ENCODE measurements around the gene ACBD6.
"Not testable (repeated sequence)": the region's sequence is repeated elsewhere in the genome, so short reads cannot be mapped to it uniquely, and the experiment has no call there.

The ACBD6 gene

GRCh38 chr1:180412583-180412982, 89.8 kb downstream of the ACBD6 start:
- no peak for DNase-seq

- DNase-seq, result not testable (repeated sequence)
Measured at GRCh38 chr1:180408128-180408527, 94.2 kb downstream of the ACBD6 start.

GRCh38 chr1:180407051-180407450, 95.3 kb downstream of the ACBD6 start:
- no peak for DNase-seq

GRCh38 chr1:180402551-180402950, 99.8 kb downstream of the ACBD6 start:
- DNase-seq, result no peak

- DNase-seq, result no peak
Measured at GRCh38 chr1:180402001-180402400, 100.4 kb downstream of the ACBD6 start.

- DNase-seq, result no peak
Measured at GRCh38 chr1:180397175-180397574, 105.2 kb downstream of the ACBD6 start.

GRCh38 chr1:180392427-180393145, 109.8 kb downstream of the ACBD6 start:
- no peak for DNase-seq

GRCh38 chr1:180392020-180392419, 110.4 kb downstream of the ACBD6 start:
- DNase-seq, result no peak

- DNase-seq, result no peak
Measured at GRCh38 chr1:180387413-180387812, 115.0 kb downstream of the ACBD6 start.

GRCh38 chr1:180386745-180387367, 115.5 kb downstream of the ACBD6 start:
- no peak for DNase-seq

- no peak for DNase-seq
Measured at GRCh38 chr1:180385144-180385543, 117.2 kb downstream of the ACBD6 start.

- no peak for DNase-seq
Measured at GRCh38 chr1:180384286-180385005, 117.9 kb downstream of the ACBD6 start.

- DNase-seq, result no peak
Measured at GRCh38 chr1:180382326-180383115, 119.9 kb downstream of the ACBD6 start.

GRCh38 chr1:180381184-180381580, 121.2 kb downstream of the ACBD6 start:
- no peak for DNase-seq

GRCh38 chr1:180380259-180381183, 121.9 kb downstream of the ACBD6 start:
- no peak for DNase-seq

GRCh38 chr1:180376800-180377199, 125.6 kb downstream of the ACBD6 start:
- no peak for DNase-seq

- no peak for DNase-seq
Measured at GRCh38 chr1:180376253-180376652, 126.1 kb downstream of the ACBD6 start.

GRCh38 chr1:180372728-180373127, 129.6 kb downstream of the ACBD6 start:
- DNase-seq, result no peak

- DNase-seq, result no peak
Measured at GRCh38 chr1:180370597-180370996, 131.8 kb downstream of the ACBD6 start.

- no peak for DNase-seq
Measured at GRCh38 chr1:180370188-180370587, 132.2 kb downstream of the ACBD6 start.

- no peak for DNase-seq
Measured at GRCh38 chr1:180369061-180369460, 133.3 kb downstream of the ACBD6 start.
